ENCODE results near the gene GTF2I. TPM values are rescaled to one million over a fixed set of nuclear protein-coding genes. Genes with fewer than 3 reads are reported as not detected.
"Not testable (repeated sequence)": the region's sequence is repeated elsewhere in the genome, so short reads cannot be mapped to it uniquely, and the experiment has no call there.

The GTF2I gene
- polyA plus RNA-seq, 1 donor: 195 TPM

DNA sequence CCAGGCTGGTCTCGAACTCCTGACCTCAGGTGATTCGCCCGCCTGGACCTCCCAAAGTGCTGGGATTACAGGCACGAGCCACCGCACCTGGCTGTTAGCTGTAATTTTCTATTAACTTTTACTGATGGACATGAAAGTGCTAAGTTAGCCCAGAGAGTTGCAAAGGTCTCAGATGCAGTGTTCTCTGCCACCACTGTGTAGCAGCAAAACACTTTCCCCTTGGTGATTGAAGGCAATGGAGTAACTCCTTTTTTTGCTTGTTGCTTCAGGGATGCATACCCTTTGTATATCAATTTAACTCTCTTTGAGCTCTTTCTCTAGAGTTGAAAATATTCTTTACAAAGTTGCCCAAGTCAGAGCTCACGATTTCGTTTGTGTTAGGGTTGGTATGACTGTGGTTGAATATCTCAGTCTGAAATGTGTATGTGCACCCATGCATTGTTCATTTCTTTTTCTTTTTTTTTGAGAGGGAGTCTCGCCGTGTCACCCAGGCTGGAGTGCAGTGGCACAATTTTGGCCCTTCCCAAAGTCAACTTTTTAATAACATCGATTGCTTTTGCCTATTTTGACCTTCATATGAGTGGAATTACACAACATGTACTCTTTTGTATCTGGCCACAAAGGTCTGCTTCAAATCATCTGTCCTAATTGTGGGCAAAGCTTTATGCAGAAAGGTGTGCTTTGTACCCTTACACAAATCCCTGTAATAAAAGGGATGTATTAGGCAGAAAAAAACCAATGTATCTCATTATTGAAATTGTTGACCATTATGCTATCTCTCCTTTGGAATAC, 52.6 kb downstream of the GTF2I start:
- Histone ChIP-seq H3K9me3 (ENCODE audit: control insufficient read depth, low read depth, low read length) (no peaks in the 10 kb centered on the region), H3K36me3 (ENCODE audit: control insufficient read depth, insufficient read depth, low read length) (peaks cover 56% of the 10 kb centered on the region), H3K4me1 (ENCODE audit: control insufficient read depth, insufficient read depth, low read length) (no peaks in the 10 kb centered on the region), H3K4me3 (ENCODE audit: low read length) (no peak overlapping the region), H3K27ac (ENCODE audit: low read length) (no peak overlapping the region), H3K27me3 (ENCODE audit: control insufficient read depth, insufficient read depth, low read length) (no peaks in the 10 kb centered on the region)
- no CpG with 5 or more reads among the region's 10 CpGs for WGBS (ENCODE audit: insufficient coverage, low lambda C conversion rate)
- DNase-seq: no peak

DNA sequence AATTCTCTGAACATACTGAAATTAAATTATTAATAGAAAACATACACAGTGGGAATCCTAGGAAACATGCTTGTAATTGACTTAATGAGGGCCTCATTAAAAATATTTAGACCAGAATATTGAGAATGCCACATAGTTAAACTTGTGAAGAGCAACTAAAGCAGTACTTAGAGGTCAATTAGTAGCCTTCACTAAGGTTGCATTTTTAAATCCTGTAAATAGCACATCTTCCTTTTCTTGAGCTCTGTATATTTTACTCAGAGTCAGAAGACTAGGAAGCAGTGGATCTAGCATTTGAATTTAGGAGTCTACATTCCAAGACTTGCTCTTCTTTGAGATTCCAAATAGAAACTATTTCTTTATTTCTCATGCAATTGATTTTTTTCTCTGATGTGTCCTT, 56.0 kb downstream of the GTF2I start:
- Histone ChIP-seq H3K4me3 (ENCODE audit: low read length) (no peak overlapping the region), H3K27ac (ENCODE audit: low read length) (no peak overlapping the region), H3K36me3 (ENCODE audit: control insufficient read depth, insufficient read depth, low read length) (peaks cover 42% of the 10 kb centered on the region), H3K27me3 (ENCODE audit: control insufficient read depth, insufficient read depth, low read length) (no peaks in the 10 kb centered on the region), H3K9me3 (ENCODE audit: control insufficient read depth, low read depth, low read length) (no peaks in the 10 kb centered on the region), H3K4me1 (ENCODE audit: control insufficient read depth, insufficient read depth, low read length) (no peaks in the 10 kb centered on the region)
- no peak for DNase-seq

DNA sequence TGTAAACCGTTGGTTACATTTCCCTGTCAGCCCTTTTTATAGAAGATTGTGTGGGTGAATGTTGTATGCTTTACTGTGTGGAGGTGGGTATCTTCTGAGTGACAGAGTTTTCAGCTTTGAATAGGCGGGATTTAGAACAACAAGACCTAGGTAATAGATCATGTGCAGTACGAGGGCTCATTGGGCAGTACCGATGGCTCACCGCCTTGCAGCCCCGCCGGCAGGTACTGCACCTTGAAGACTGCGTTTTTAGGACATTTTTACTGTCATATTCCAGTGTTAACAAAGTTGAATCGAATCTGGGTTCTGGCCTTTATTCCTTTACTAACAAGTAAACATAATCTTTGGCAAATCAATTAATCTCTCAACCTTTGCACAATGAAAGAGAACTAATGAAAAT, 60.4 kb downstream of the GTF2I start:
- Histone ChIP-seq H3K36me3 (ENCODE audit: control insufficient read depth, insufficient read depth, low read length) (peaks cover 45% of the 10 kb centered on the region), H3K27me3 (ENCODE audit: control insufficient read depth, insufficient read depth, low read length) (no peaks in the 10 kb centered on the region), H3K9me3 (ENCODE audit: control insufficient read depth, low read depth, low read length) (no peaks in the 10 kb centered on the region), H3K4me3 (ENCODE audit: low read length) (no peak overlapping the region), H3K4me1 (ENCODE audit: control insufficient read depth, insufficient read depth, low read length) (peaks cover 4% of the 10 kb centered on the region), H3K27ac (ENCODE audit: low read length) (no peak overlapping the region)
- 78% methylated on average over 1 of the region's 9 CpGs for WGBS (ENCODE audit: insufficient coverage, low lambda C conversion rate)
- DNase-seq: no peak

DNA sequence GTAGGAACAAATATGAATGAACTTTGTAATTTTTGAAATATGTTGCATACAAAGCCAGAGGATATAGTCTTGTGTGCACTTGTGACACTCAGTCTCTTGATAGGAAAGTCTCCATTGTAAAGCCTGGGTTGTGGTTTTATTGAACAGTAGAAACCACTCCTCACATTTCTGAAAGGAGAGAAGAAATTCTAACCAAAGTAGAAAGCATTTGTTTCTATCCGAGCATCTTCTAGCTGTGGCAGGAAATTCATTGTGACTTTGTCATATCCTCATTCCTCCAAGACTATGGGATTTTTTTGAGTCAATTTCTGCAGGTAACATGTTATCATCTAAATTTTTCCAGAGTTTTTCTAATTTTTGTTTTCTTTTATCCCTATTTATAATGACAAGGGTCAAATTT, 60.8 kb downstream of the GTF2I start:
- Histone ChIP-seq H3K4me1 (ENCODE audit: control insufficient read depth, insufficient read depth, low read length) (peaks cover 4% of the 10 kb centered on the region), H3K4me3 (ENCODE audit: low read length) (no peak overlapping the region), H3K36me3 (ENCODE audit: control insufficient read depth, insufficient read depth, low read length) (peaks cover 46% of the 10 kb centered on the region), H3K9me3 (ENCODE audit: control insufficient read depth, low read depth, low read length) (no peaks in the 10 kb centered on the region), H3K27me3 (ENCODE audit: control insufficient read depth, insufficient read depth, low read length) (no peaks in the 10 kb centered on the region), H3K27ac (ENCODE audit: low read length) (no peak overlapping the region)
- DNase-seq: no peak
- WGBS (ENCODE audit: insufficient coverage, low lambda C conversion rate): no CpG with 5 or more reads among the region's 1 CpG

DNA sequence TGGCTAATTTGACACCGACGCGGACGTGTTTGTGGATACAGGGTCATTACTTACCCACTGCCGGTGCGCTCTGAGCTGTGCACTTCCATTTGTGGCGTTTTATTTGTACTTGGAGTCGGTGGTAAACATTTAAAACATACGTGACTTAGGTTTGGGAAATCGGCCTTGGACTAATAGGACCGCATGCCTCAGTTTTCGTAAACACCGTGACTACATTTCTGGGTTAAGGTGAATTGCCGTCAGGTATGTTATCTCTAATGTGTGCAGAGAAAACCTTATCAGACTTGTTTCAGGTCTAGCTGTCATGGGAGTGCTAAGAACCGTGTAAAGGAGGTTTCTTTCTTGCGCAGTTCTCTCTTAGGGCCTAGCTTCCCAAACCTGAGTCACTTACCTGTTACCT, 64.6 kb downstream of the GTF2I start:
- Histone ChIP-seq H3K4me3 (ENCODE audit: low read length) (no peak overlapping the region), H3K9me3 (ENCODE audit: control insufficient read depth, low read depth, low read length) (no peaks in the 10 kb centered on the region), H3K4me1 (ENCODE audit: control insufficient read depth, insufficient read depth, low read length) (peaks cover 4% of the 10 kb centered on the region), H3K36me3 (ENCODE audit: control insufficient read depth, insufficient read depth, low read length) (peaks cover 41% of the 10 kb centered on the region), H3K27ac (ENCODE audit: low read length) (no peak overlapping the region), H3K27me3 (ENCODE audit: control insufficient read depth, insufficient read depth, low read length) (no peaks in the 10 kb centered on the region)
- no CpG with 5 or more reads among the region's 16 CpGs for WGBS (ENCODE audit: insufficient coverage, low lambda C conversion rate)
- DNase-seq: peak; percentile 13 to 30

DNA sequence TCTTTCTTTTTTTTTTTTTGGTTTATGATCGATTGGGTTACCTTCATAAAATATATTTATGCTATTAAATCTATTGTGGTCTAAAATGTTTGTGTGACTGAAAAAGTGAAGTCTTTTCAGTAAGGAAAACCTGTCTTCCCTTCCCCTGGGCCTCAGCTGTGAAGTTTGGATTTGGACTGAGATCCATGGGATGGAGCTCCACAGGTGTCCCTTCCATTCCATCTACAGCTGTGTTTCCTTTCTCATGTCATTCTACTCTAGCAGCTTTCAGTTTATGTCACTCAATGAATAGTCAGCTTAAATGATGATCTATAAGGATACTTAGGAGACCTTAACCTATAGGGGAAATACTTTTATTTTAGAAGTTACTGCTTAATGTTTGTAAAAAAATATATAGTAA, 68.3 kb downstream of the GTF2I start:
- DNase-seq: no peak

DNA sequence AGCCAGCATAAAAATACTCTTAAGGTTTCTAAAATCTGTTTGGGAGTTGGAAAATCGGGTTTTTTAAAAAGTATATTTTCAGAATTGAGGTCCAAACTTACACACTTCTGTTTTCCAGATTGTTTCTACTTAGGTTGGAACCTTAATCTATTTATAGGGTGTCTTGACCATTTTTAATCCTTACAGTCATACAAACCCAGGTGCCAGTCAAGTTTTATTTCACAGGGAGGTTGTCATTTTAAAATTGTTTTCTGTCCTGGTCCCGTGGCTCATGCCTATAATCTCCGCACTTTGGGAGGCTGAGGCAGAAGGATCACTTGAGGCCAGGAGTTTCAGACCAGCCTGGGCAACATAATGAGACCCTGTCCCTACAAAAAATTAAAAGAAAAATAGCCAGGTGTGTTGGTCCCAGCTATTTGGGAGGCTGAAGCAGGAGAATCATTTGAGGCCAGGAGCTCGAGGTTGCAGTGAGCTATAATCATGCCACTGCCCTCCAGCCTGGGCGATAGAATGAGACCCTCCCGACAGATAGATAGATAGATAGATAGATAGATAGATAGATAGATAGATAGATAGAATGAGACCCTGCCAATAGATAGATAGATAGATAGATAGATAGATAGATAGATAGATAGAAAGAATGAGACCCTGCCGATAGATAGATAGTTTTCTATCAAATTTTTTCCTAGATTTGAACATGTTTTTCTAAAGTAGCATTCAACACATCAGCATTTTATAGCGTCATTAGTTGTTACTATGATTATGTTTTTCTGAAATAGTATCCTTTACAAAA, 69.0 kb downstream of the GTF2I start:
- H3K27ac ChIP-seq (ENCODE audit: low read length): no peak overlapping the region
- H3K36me3 ChIP-seq (ENCODE audit: control insufficient read depth, insufficient read depth, low read length): peaks cover 22% of the 10 kb centered on the region
- WGBS (ENCODE audit: insufficient coverage, low lambda C conversion rate): 93% methylated on average over 2 of the region's 8 CpGs
- no peaks in the 10 kb centered on the region for H3K27me3 ChIP-seq (ENCODE audit: control insufficient read depth, insufficient read depth, low read length)
- H3K9me3 ChIP-seq (ENCODE audit: control insufficient read depth, low read depth, low read length): no peaks in the 10 kb centered on the region
- no peaks in the 10 kb centered on the region for H3K4me1 ChIP-seq (ENCODE audit: control insufficient read depth, insufficient read depth, low read length)
- H3K4me3 ChIP-seq (ENCODE audit: low read length): no peak overlapping the region
- DNase-seq: no peak

More for the DNA sequence above, 68.3 kb downstream of the GTF2I start:
- Histone ChIP-seq H3K27me3 (ENCODE audit: control insufficient read depth, insufficient read depth, low read length) (no peaks in the 10 kb centered on the region), H3K9me3 (ENCODE audit: control insufficient read depth, low read depth, low read length) (no peaks in the 10 kb centered on the region), H3K4me1 (ENCODE audit: control insufficient read depth, insufficient read depth, low read length) (no peaks in the 10 kb centered on the region), H3K27ac (ENCODE audit: low read length) (no peak overlapping the region), H3K36me3 (ENCODE audit: control insufficient read depth, insufficient read depth, low read length) (peaks cover 25% of the 10 kb centered on the region), H3K4me3 (ENCODE audit: low read length) (no peak overlapping the region)
- no CpG with 5 or more reads among the region's 1 CpG for WGBS (ENCODE audit: insufficient coverage, low lambda C conversion rate)

DNA sequence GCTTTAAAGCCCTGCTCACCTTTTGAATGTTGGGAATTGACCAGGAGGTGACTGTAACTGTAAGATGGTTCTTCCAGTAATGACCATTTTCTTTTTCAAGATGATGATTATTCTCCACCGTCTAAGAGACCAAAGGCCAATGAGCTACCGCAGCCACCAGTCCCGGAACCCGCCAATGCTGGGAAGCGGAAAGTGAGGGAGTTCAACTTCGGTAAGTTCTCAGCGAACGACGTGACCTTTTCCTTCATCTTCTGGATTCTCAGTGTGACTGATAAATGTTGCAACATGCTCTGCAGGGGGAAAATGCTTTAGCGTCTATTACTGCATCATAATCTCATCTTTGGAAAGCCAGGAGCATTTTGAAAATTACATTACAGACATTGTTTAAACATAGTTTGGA, 71.2 kb downstream of the GTF2I start:
- WGBS (ENCODE audit: insufficient coverage, low lambda C conversion rate): no CpG with 5 or more reads among the region's 10 CpGs
- not testable (repeated sequence) for H3K9me3 ChIP-seq (ENCODE audit: control insufficient read depth, low read depth, low read length); DNase-seq; H3K27me3 ChIP-seq (ENCODE audit: control insufficient read depth, insufficient read depth, low read length); H3K4me3 ChIP-seq (ENCODE audit: low read length); H3K4me1 ChIP-seq (ENCODE audit: control insufficient read depth, insufficient read depth, low read length); H3K27ac ChIP-seq (ENCODE audit: low read length)
- peaks cover 12% of the 10 kb centered on the region for H3K36me3 ChIP-seq (ENCODE audit: control insufficient read depth, insufficient read depth, low read length)

DNA sequence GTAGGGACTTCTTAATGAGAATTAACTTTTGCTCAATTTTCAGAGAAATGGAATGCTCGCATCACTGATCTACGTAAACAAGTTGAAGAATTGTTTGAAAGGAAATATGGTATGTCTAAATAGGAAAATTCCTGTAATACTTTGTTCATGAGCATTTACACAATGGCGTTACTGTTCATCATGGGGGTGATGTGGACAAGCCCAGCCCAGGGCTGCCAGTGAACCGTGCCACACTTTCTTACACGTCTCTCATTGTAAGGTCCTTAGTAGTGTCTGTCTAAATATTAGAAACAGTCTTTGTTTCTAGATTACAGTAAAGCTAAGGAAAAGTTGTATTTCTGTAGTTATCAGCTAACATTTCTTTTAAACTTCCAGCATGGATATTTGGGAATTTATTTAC, 72.7 kb downstream of the GTF2I start:
- H3K4me3 ChIP-seq (ENCODE audit: low read length); DNase-seq; H3K9me3 ChIP-seq (ENCODE audit: control insufficient read depth, low read depth, low read length); H3K27me3 ChIP-seq (ENCODE audit: control insufficient read depth, insufficient read depth, low read length); H3K4me1 ChIP-seq (ENCODE audit: control insufficient read depth, insufficient read depth, low read length); H3K27ac ChIP-seq (ENCODE audit: low read length): not testable (repeated sequence)
- no CpG with 5 or more reads among the region's 5 CpGs for WGBS (ENCODE audit: insufficient coverage, low lambda C conversion rate)
- H3K36me3 ChIP-seq (ENCODE audit: control insufficient read depth, insufficient read depth, low read length): peaks cover 10% of the 10 kb centered on the region

DNA sequence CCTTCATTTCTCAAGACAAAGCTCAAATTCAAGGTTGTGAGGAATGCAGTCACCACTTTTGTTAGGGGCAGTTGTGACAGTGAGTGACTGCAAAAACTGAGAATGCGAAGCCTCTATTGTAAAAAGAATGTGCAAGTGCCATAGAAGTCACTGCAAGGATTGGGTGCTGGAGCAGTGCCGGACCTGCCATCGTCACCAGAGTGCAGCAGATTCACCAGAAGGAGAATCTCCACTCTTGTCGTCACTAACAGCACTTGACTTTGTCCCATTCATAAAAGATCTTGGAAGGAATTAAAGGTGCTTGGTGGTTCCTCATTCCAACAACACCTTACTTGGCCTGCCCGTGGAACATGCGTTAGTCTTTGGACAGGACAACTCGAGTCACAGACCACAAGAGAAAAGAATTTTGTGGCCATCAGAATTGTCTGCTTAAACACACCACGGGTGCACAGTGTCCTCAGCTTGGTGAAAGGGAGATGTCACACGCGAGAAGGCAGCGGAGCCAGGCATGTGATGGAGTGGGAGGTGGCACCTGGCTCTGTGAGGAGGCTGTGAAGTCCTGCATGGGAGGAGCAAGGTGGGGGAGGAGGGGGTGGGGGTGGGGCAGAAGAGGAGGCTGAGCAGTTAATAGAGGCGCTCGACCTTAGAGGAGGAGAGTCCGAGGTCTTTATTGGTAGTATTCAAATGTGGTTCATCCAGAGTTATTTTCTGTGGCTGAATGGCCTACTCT, 82.6 kb downstream of the GTF2I start:
- H3K4me1 ChIP-seq (ENCODE audit: control insufficient read depth, insufficient read depth, low read length); H3K27me3 ChIP-seq (ENCODE audit: control insufficient read depth, insufficient read depth, low read length); H3K36me3 ChIP-seq (ENCODE audit: control insufficient read depth, insufficient read depth, low read length); H3K27ac ChIP-seq (ENCODE audit: low read length); DNase-seq; H3K9me3 ChIP-seq (ENCODE audit: control insufficient read depth, low read depth, low read length); H3K4me3 ChIP-seq (ENCODE audit: low read length): not testable (repeated sequence)
- WGBS (ENCODE audit: insufficient coverage, low lambda C conversion rate): no CpG with 5 or more reads among the region's 14 CpGs

Measured in large intestine (tissue), 3 donors.